HepG2 (cell line): ENCODE data around the gene WWP2. TPM values are rescaled to one million over a fixed set of nuclear protein-coding genes. Genes with fewer than 3 reads are reported as not detected.

Experiments used
- HMG20A ChIP-seq: IDR thresholded peaks from 2 replicates; pipeline ENCODE4 v1.6.1; 2016; ENCODE audit warnings: borderline replicate concordance
- KLF6 ChIP-seq: IDR thresholded peaks from 2 replicates; pipeline ENCODE4 v1.8.0; 2016; ENCODE audit warnings: missing biosample characterization, missing genetic modification reagents
- KLF9 ChIP-seq: IDR thresholded peaks from 2 replicates; pipeline ENCODE4 v1.6.1; 2016; ENCODE audit warnings: low read depth
- KMT2A ChIP-seq: sonication (generic); formaldehyde crosslinking; IDR thresholded peaks from 2 replicates; pipeline ENCODE4 v1.4.0; 2020; ENCODE audit warnings: missing genetic modification reagents
- MYC ChIP-seq: sonication (generic); formaldehyde crosslinking; IDR thresholded peaks from 2 replicates; pipeline ENCODE4 v1.9.0; 2021; ENCODE audit warnings: missing genetic modification reagents, borderline replicate concordance
- NCOA2 ChIP-seq: sonication (generic); formaldehyde crosslinking; IDR thresholded peaks from 2 replicates; pipeline ENCODE4 v1.8.0; 2022; ENCODE audit warnings: inconsistent platforms
- PITX1 ChIP-seq: sonication (generic); formaldehyde crosslinking; IDR thresholded peaks from 2 replicates; pipeline ENCODE4 v1.5.1; 2020; ENCODE audit warnings: mild to moderate bottlenecking, missing genetic modification reagents
- RARA ChIP-seq: IDR thresholded peaks from 2 replicates; pipeline ENCODE4 v1.6.1; 2016; ENCODE audit warnings: missing genetic modification reagents, missing compliant biosample characterization
- TEAD2 ChIP-seq: sonication (generic); formaldehyde crosslinking; IDR thresholded peaks from 2 replicates; pipeline ENCODE4 v1.9.0; 2021; ENCODE audit warnings: missing genetic modification reagents
- ZNF556 ChIP-seq: sonication (generic); formaldehyde crosslinking; IDR thresholded peaks from 2 replicates; pipeline ENCODE4 v1.4.0; 2020; ENCODE audit warnings: mild to moderate bottlenecking, missing genetic modification reagents, borderline replicate concordance
- ZNF614 ChIP-seq: IDR thresholded peaks from 2 replicates; pipeline ENCODE4 v1.6.1; 2018; ENCODE audit warnings: missing biosample characterization, missing genetic modification reagents, inconsistent platforms, borderline replicate concordance
- ZNF629 ChIP-seq: sonication (generic); formaldehyde crosslinking; conservative IDR thresholded peaks from 2 replicates; pipeline ENCODE4 v1.5.0; 2020; ENCODE audit warnings: missing genetic modification reagents
- ZNF75D ChIP-seq: sonication (generic); formaldehyde crosslinking; IDR thresholded peaks from 2 replicates; pipeline ENCODE4 v1.8.1; 2023; ENCODE audit warnings: missing genetic modification reagents, mild to moderate bottlenecking, borderline replicate concordance
- ZNF777 ChIP-seq: sonication (generic); formaldehyde crosslinking; IDR thresholded peaks from 2 replicates; pipeline ENCODE4 v1.4.0; 2020; ENCODE audit warnings: missing genetic modification reagents
- ZSCAN20 ChIP-seq: sonication (generic); formaldehyde crosslinking; IDR thresholded peaks from 2 replicates; pipeline ENCODE4 v1.4.0; 2020; ENCODE audit warnings: missing genetic modification reagents, mild to moderate bottlenecking, borderline replicate concordance
- ZSCAN29 ChIP-seq: sonication (generic); formaldehyde crosslinking; conservative IDR thresholded peaks from 2 replicates; pipeline ENCODE4 v1.4.0; 2020; ENCODE audit warnings: mild to moderate bottlenecking, missing genetic modification reagents
- polyA plus RNA-seq, 8 experiments: library from polyadenylated mRNA; depleted of rRNA in 3 of 8; stranded (reverse) in 7 of 8; unstranded in 1 of 8; fragments of >200 nt; fragmentation: Illumina TruSeq in 4 of 8; extraction: Trizol in 4 of 8; gene quantifications; 2 replicates each; pipeline versions ENCODE4 v1.2.1 to v1.2.3, GENCODE V29; 2011 to 2016; ENCODE audit warnings: low read depth in 4 of 8, missing spikeins in 1 of 8, mixed read lengths in 1 of 8; ENCODE audit not compliant: insufficient read depth in 1 of 8
- total RNA-seq, 5 experiments: library from RNA; depleted of rRNA; stranded (reverse); fragments of >200 nt; fragmentation: Illumina TruSeq; extraction: Trizol; gene quantifications; 2 replicates each; pipeline ENCODE4 v1.2.3, GENCODE V29; 2016; ENCODE audit warnings: low read depth in 1 of 5
- TF ChIP-seq, protein P1 (sequence below): sonication (generic); formaldehyde crosslinking; IDR thresholded peaks from 2 replicates; pipeline ENCODE4 v1.8.0; 2023; ENCODE audit warnings: mild to moderate bottlenecking, missing genetic modification reagents
- TF ChIP-seq, protein P2 (sequence below): sonication (generic); formaldehyde crosslinking; IDR thresholded peaks from 2 replicates; pipeline ENCODE4 v1.4.0; 2020; ENCODE audit warnings: missing genetic modification reagents
- TF ChIP-seq, protein P3 (sequence below): sonication (generic); formaldehyde crosslinking; IDR thresholded peaks from 2 replicates; pipeline ENCODE4 v1.5.1; 2020; ENCODE audit warnings: mild to moderate bottlenecking, missing genetic modification reagents, moderate library complexity
- TF ChIP-seq, protein P4 (sequence below): sonication (generic); formaldehyde crosslinking; IDR thresholded peaks from 2 replicates; pipeline ENCODE4 v1.4.0; 2020; ENCODE audit warnings: missing genetic modification reagents
- TF ChIP-seq, protein P5 (sequence below): sonication (generic); formaldehyde crosslinking; IDR thresholded peaks from 2 replicates; pipeline ENCODE4 v1.4.0; 2020; ENCODE audit warnings: mild to moderate bottlenecking, missing genetic modification reagents, borderline replicate concordance

The WWP2 gene
- total and polyA plus RNA-seq, 2 of the 13 experiments (the other 11 are each of a cell fraction or from before 2014, with no cell fraction given), result 11.4 to 28.2 TPM

DNA sequence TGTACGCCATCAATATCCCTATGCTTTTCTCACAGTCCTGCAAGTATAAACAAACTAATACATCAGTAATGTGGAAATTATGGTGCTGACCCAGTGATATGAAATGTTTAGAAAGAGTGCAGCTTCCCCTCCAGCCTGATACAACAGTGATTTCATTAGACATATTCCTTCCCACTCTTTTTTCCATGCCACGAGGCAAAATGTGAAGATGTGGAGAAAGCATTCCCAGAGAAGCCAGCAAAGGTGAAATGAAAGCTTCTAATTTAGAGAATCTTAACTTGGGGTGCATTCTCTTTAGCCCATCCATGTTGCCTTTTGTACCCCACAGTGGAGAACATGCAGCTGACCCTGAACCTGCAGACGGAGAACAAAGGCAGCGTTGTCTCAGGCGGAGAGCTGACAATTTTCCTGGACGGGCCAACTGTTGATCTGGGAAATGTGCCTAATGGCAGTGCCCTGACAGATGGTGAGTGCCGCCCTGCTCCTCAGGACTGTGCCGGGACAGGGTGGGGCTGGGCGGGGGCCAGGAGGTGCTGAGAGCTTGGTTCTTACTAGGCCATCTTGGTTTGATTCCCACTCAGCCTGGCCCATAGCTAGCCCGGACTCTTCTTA is 77.8 kb downstream of the WWP2 start (continued):
- peak; percentile 77 for TF ChIP-seq RARA (CRISPR knock-in tag)
- TF ChIP-seq, protein P1, sequence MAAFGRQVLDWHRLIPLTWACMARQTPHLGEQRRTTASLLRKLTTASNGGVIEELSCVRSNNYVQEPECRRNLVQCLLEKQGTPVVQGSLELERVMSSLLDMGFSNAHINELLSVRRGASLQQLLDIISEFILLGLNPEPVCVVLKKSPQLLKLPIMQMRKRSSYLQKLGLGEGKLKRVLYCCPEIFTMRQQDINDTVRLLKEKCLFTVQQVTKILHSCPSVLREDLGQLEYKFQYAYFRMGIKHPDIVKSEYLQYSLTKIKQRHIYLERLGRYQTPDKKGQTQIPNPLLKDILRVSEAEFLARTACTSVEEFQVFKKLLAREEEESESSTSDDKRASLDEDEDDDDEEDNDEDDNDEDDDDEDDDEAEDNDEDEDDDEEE (CRISPR knock-in tag), result no peak
- peak; percentile 38 for TF ChIP-seq HMG20A
- TF ChIP-seq KLF9 (CRISPR knock-in tag), result no peak
- no peak for TF ChIP-seq ZNF614 (CRISPR knock-in tag)
- TF ChIP-seq, protein P2, sequence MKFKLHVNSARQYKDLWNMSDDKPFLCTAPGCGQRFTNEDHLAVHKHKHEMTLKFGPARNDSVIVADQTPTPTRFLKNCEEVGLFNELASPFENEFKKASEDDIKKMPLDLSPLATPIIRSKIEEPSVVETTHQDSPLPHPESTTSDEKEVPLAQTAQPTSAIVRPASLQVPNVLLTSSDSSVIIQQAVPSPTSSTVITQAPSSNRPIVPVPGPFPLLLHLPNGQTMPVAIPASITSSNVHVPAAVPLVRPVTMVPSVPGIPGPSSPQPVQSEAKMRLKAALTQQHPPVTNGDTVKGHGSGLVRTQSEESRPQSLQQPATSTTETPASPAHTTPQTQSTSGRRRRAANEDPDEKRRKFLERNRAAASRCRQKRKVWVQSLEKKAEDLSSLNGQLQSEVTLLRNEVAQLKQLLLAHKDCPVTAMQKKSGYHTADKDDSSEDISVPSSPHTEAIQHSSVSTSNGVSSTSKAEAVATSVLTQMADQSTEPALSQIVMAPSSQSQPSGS (CRISPR knock-in tag), result peak; percentile 52; the same call in 1 of the 2 replicates
- TF ChIP-seq PITX1 (CRISPR knock-in tag), result peak; percentile 70; the same call in 1 of the 2 replicates
- no peak for TF ChIP-seq TEAD2 (CRISPR knock-in tag)
- peak; percentile 62; the same call in 1 of the 2 replicates for TF ChIP-seq NCOA2
- TF ChIP-seq ZSCAN29 (CRISPR knock-in tag), result no peak
- no peak for TF ChIP-seq KLF6 (CRISPR knock-in tag)
- TF ChIP-seq, protein P3, sequence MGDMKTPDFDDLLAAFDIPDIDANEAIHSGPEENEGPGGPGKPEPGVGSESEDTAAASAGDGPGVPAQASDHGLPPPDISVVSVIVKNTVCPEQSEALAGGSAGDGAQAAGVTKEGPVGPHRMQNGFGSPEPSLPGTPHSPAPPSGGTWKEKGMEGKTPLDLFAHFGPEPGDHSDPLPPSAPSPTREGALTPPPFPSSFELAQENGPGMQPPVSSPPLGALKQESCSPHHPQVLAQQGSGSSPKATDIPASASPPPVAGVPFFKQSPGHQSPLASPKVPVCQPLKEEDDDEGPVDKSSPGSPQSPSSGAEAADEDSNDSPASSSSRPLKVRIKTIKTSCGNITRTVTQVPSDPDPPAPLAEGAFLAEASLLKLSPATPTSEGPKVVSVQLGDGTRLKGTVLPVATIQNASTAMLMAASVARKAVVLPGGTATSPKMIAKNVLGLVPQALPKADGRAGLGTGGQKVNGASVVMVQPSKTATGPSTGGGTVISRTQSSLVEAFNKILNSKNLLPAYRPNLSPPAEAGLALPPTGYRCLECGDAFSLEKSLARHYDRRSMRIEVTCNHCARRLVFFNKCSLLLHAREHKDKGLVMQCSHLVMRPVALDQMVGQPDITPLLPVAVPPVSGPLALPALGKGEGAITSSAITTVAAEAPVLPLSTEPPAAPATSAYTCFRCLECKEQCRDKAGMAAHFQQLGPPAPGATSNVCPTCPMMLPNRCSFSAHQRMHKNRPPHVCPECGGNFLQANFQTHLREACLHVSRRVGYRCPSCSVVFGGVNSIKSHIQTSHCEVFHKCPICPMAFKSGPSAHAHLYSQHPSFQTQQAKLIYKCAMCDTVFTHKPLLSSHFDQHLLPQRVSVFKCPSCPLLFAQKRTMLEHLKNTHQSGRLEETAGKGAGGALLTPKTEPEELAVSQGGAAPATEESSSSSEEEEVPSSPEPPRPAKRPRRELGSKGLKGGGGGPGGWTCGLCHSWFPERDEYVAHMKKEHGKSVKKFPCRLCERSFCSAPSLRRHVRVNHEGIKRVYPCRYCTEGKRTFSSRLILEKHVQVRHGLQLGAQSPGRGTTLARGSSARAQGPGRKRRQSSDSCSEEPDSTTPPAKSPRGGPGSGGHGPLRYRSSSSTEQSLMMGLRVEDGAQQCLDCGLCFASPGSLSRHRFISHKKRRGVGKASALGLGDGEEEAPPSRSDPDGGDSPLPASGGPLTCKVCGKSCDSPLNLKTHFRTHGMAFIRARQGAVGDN (CRISPR knock-in tag), result peak; percentile 90
- TF ChIP-seq, protein P4, sequence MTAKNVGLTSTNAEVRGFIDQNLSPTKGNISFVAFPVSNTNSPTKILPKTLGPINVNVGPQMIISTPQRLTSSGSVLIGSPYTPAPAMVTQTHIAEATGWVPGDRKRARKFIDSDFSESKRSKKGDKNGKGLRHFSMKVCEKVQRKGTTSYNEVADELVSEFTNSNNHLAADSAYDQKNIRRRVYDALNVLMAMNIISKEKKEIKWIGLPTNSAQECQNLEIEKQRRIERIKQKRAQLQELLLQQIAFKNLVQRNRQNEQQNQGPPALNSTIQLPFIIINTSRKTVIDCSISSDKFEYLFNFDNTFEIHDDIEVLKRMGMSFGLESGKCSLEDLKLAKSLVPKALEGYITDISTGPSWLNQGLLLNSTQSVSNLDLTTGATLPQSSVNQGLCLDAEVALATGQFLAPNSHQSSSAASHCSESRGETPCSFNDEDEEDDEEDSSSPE (CRISPR knock-in tag), result 0 out of 2 replicates have a peak, but pooled peaks have one; percentile 38
- no peak; the same call in 1 of the 2 replicates for TF ChIP-seq MYC (CRISPR knock-in tag)
- TF ChIP-seq ZNF629 (CRISPR knock-in tag), result no peak
- no peak for TF ChIP-seq ZNF75D
- TF ChIP-seq KMT2A (CRISPR knock-in tag), result no peak
- no peak for TF ChIP-seq ZNF556 (CRISPR knock-in tag)
- TF ChIP-seq, protein P5, sequence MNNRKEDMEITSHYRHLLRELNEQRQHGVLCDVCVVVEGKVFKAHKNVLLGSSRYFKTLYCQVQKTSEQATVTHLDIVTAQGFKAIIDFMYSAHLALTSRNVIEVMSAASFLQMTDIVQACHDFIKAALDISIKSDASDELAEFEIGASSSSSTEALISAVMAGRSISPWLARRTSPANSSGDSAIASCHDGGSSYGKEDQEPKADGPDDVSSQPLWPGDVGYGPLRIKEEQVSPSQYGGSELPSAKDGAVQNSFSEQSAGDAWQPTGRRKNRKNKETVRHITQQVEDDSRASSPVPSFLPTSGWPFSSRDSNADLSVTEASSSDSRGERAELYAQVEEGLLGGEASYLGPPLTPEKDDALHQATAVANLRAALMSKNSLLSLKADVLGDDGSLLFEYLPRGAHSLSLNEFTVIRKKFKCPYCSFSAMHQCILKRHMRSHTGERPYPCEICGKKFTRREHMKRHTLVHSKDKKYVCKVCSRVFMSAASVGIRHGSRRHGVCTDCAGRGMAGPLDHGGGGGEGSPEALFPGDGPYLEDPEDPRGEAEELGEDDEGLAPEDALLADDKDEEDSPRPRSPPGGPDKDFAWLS, result no peak; the same call in 1 of the 2 replicates
- TF ChIP-seq ZNF777 (CRISPR knock-in tag), result no peak
- TF ChIP-seq ZSCAN20, result no peak
